RWPE2 (cell line): ENCODE results near the gene SMPX.

Source experiments
- ATAC-seq: fragments of 200-7000 bp; cut with Tn5 transposase; 3 replicates; pipeline ENCODE4 v1.9.1; 2021; ENCODE audit warnings: low read depth
- DNase-seq: peaks from one replicate; pipeline ENCODE4 v3.0.0-alpha.2; 2020; ENCODE audit warnings: low spot score
- H3K27ac ChIP-seq: fragments of 450-650 bp; 2 replicates; pipeline ENCODE4 v1.5.1; 2017; ENCODE audit warnings: mild to moderate bottlenecking; ENCODE audit not compliant: poor library complexity, severe bottlenecking
- H3K27me3 ChIP-seq: fragments of 250-450 bp; sonication (Bioruptor Pico); 2 replicates; pipeline ENCODE4 v1.5.1; 2021; ENCODE audit warnings: mild to moderate bottlenecking, moderate library complexity; ENCODE audit not compliant: insufficient read depth, poor library complexity, severe bottlenecking
- H3K36me3 ChIP-seq: fragments of 250-450 bp; sonication (Bioruptor Pico); 2 replicates; pipeline ENCODE4 v1.5.1; 2020; ENCODE audit warnings: low read depth, mild to moderate bottlenecking, moderate library complexity
- H3K4me1 ChIP-seq: fragments of 250-450 bp; sonication (Bioruptor Pico); 2 replicates; pipeline ENCODE4 v1.5.1; 2021; ENCODE audit warnings: mild to moderate bottlenecking, moderate library complexity; ENCODE audit not compliant: insufficient read depth, poor library complexity, severe bottlenecking
- H3K4me3 ChIP-seq: fragments of 250-450 bp; sonication (Bioruptor Pico); 2 replicates; pipeline ENCODE4 v1.5.1; 2021; ENCODE audit warnings: mild to moderate bottlenecking, moderate library complexity; ENCODE audit not compliant: severe bottlenecking
- H3K9me3 ChIP-seq: fragments of 250-450 bp; sonication (Bioruptor Pico); 2 replicates; pipeline ENCODE4 v1.5.1; 2021; ENCODE audit warnings: mild to moderate bottlenecking, moderate library complexity; ENCODE audit not compliant: severe bottlenecking
- TF ChIP-seq, protein P1 (sequence below): fragments of 450-650 bp; IDR thresholded peaks from one replicate; pipeline ENCODE4 v1.5.1; 2017; ENCODE audit warnings: mild to moderate bottlenecking, moderate library complexity; ENCODE audit not compliant: poor library complexity, severe bottlenecking

Gene SMPX

GRCh38 chrX:21658152-21658737, 99.7 kb downstream of the SMPX start, which contains the start of gene KLHL34:
Gene KLHL34 (minus strand): TSS chrX:21658330. CDS start chrX:21657788, 542 bp downstream.
- Histone ChIP-seq H3K27me3 (no peaks in the 10 kb centered on the region), H3K4me3 (no peak within 1 kb of the TSS), H3K9me3 (no peaks in the 10 kb centered on the region), H3K36me3 (no peaks in the 10 kb centered on the region), H3K4me1 (no peaks in the 10 kb centered on the region), H3K27ac (no peak within 1 kb of the TSS)
- ATAC-seq, result no peak
- no peak for DNase-seq
- TF ChIP-seq, protein P1, sequence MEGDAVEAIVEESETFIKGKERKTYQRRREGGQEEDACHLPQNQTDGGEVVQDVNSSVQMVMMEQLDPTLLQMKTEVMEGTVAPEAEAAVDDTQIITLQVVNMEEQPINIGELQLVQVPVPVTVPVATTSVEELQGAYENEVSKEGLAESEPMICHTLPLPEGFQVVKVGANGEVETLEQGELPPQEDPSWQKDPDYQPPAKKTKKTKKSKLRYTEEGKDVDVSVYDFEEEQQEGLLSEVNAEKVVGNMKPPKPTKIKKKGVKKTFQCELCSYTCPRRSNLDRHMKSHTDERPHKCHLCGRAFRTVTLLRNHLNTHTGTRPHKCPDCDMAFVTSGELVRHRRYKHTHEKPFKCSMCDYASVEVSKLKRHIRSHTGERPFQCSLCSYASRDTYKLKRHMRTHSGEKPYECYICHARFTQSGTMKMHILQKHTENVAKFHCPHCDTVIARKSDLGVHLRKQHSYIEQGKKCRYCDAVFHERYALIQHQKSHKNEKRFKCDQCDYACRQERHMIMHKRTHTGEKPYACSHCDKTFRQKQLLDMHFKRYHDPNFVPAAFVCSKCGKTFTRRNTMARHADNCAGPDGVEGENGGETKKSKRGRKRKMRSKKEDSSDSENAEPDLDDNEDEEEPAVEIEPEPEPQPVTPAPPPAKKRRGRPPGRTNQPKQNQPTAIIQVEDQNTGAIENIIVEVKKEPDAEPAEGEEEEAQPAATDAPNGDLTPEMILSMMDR, result no peak

DNA sequence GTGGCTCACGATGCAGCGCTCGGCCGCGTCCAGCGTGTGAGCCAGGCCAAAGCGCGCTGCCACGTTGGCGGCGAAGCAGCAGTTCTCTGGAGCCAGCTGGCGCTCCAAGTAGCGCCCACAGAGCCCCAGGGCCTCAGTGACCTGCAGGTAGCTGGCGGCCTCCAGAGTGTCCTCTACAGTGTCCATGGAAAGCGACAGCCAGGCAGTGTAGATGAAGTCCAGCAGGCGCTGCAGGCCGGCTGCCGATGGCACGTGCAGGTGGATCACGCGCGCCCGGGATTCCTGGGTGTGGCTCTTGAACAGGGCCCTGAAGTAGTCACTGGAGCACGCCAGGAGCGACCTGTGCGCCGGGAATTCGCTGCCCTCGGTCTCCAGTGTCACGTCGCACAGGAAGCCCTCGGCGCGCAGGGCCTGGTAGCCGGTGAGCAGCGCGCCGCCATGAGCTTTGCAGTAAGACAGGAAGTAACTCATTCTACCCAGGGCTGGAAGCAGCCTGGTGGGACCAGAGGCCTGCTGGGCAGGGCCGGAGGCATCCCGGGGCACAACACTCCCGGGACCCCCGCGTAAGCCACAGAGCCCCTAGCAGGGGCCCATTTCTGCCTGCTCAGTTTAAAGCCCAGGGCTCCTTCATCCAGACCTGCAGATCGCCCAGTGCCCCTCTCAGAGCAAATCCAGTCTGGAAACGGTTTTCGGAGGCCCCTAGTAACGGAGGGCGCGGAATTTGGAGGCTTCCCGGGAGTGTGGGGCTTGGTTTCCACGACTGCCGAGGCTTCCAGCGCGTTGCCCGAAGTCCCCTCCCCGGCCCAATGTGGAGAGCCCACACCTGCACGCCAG, 100.4 kb downstream of the SMPX start:
- DNase-seq (no peak), ATAC-seq (no peak)
- no peak overlapping the region for H3K4me3 ChIP-seq
- no peaks in the 10 kb centered on the region for H3K27me3 ChIP-seq
- no peaks in the 10 kb centered on the region for H3K9me3 ChIP-seq
- H3K36me3 ChIP-seq, result no peaks in the 10 kb centered on the region
- no peak overlapping the region for H3K27ac ChIP-seq
- TF ChIP-seq, protein P1, result no peak
- no peaks in the 10 kb centered on the region for H3K4me1 ChIP-seq

- Histone ChIP-seq H3K36me3 (no peaks in the 10 kb centered on the region), H3K27me3 (no peaks in the 10 kb centered on the region), H3K4me3 (no peak overlapping the region), H3K9me3 (no peaks in the 10 kb centered on the region), H3K27ac (no peak overlapping the region), H3K4me1 (no peaks in the 10 kb centered on the region)
- TF ChIP-seq, protein P1, result no peak
- ATAC-seq (no peak), DNase-seq (no peak)
Observed at GRCh38 chrX:21656587-21657317, 101.2 kb downstream of the SMPX start.
